ENCODE results near the gene ARHGEF33. TPM values are rescaled to one million over a fixed set of nuclear protein-coding genes. Genes with fewer than 3 reads are reported as not detected.

Gene ARHGEF33
- total RNA-seq, 1 experiment from 2014 or later, result 0.71 TPM

- peaks cover 45% of the 10 kb centered on the region for H3K27me3 Mint-ChIP-seq (ENCODE audit: unreplicated experiment)
- H3K4me3 Mint-ChIP-seq (ENCODE audit: low read depth, unreplicated experiment), result no peak overlapping the region
- intact Hi-C loops (cut with micrococcal nuclease; ENCODE audit: unreplicated experiment), result no loop called here
- no peak for TF ChIP-seq CTCF (IDR thresholded peaks at IDR 0.05; ENCODE audit: unreplicated experiment)
- H3K4me1 Mint-ChIP-seq (ENCODE audit: low read depth, unreplicated experiment), result no peaks in the 10 kb centered on the region
- no TSS peak for BruUV-seq (replicated peaks)
- no peak for DNase-seq
- no peaks in the 10 kb centered on the region for H3K9me3 Mint-ChIP-seq (ENCODE audit: low read depth, unreplicated experiment)
- CTCF ChIA-PET, result no interaction called here
- no peak overlapping the region for H3K27ac Mint-ChIP-seq (ENCODE audit: unreplicated experiment)
- no peaks in the 10 kb centered on the region for H3K36me3 Mint-ChIP-seq (ENCODE audit: insufficient read depth, unreplicated experiment)
Measured at GRCh38 chr2:38960609-38961320, 71.1 kb downstream of the ARHGEF33 start.

DNA sequence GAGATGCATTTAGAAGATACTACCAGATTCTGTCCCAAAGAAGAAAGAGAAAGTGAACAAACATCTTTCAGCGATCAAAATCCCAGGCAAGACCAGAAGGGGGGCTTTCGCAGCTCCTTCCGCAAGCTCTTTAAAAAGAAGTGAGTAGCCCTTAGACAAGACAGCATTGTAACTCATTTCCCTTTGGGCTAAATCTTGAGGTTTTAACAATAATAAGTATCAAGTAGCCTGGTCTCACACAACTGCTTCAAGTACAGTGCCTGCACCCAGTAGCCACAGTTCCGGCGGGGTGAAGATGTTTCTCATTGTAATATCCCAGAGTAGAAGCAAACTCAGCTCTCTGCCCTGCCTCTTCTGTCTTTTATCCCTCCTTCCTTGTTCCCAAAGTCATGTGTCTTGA is 76.3 kb downstream of the ARHGEF33 start:
- BruUV-seq (replicated peaks), result no TSS peak
- Mint-ChIP-seq H3K4me3 (ENCODE audit: low read depth, unreplicated experiment) (no peak overlapping the region), H3K9me3 (ENCODE audit: low read depth, unreplicated experiment) (no peaks in the 10 kb centered on the region), H3K4me1 (ENCODE audit: low read depth, unreplicated experiment) (no peaks in the 10 kb centered on the region), H3K27ac (ENCODE audit: unreplicated experiment) (no peak overlapping the region), H3K27me3 (ENCODE audit: unreplicated experiment) (peaks cover 7% of the 10 kb centered on the region), H3K36me3 (ENCODE audit: insufficient read depth, unreplicated experiment) (no peaks in the 10 kb centered on the region)
- intact Hi-C loops (cut with micrococcal nuclease; ENCODE audit: unreplicated experiment), result no loop called here
- no peak for TF ChIP-seq CTCF (IDR thresholded peaks at IDR 0.05; ENCODE audit: unreplicated experiment)
- CTCF ChIA-PET, result interaction anchor here (1.2 kb wide), 1 partner anchor 18 kb away, joined by 6 read pairs; no protein-coding TSS in a partner anchor
- DNase-seq, result no peak

DNA sequence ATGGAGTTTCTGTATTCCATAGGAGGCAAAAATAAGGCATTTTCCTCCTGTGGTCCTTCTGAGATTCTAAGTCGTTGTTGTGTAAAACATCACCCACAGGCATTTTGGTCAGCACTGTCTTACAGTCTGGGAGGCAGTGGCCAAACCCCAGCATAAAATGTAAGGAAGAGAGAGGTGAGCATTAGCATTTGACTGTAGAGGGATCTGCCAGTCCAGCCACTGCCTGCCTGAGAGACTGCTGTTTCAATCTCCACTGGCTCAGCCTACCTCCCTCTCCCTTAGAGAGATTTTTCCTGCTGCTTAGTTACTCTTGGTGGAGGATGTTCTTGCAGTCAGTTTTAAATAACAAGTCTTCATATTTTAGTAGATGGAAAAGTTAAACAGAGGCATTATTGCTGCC is 77.0 kb downstream of the ARHGEF33 start:
- Mint-ChIP-seq H3K36me3 (ENCODE audit: insufficient read depth, unreplicated experiment) (no peaks in the 10 kb centered on the region), H3K27ac (ENCODE audit: unreplicated experiment) (no peak overlapping the region), H3K4me3 (ENCODE audit: low read depth, unreplicated experiment) (no peak overlapping the region), H3K27me3 (ENCODE audit: unreplicated experiment) (peaks cover under 1% of the 10 kb centered on the region), H3K9me3 (ENCODE audit: low read depth, unreplicated experiment) (no peaks in the 10 kb centered on the region), H3K4me1 (ENCODE audit: low read depth, unreplicated experiment) (no peaks in the 10 kb centered on the region)
- no peak for TF ChIP-seq CTCF (IDR thresholded peaks at IDR 0.05; ENCODE audit: unreplicated experiment)
- DNase-seq, result no peak
- CTCF ChIA-PET, result no interaction called here
- intact Hi-C loops (cut with micrococcal nuclease; ENCODE audit: unreplicated experiment), result no loop called here
- BruUV-seq (replicated peaks), result no TSS peak

DNA sequence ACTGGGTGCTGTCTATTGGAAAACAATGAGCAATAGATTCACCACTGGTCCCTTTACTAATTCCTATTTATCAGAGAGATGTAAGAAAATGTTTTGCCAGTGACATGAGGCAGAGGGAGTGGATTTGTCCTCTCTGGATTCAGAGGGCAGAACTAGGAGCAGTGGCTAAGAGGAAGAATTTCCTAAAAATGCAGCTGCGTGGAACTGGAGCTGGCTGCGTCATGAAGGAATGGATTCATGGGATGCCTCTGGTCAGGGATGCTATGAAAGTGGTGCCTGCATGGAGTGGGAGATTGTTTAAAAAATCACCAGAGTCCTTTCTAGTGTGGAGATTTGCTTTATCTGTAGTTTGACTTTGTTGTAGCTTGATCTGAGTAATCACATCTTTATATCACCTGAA is 78.3 kb downstream of the ARHGEF33 start:
- Mint-ChIP-seq H3K9me3 (ENCODE audit: low read depth, unreplicated experiment) (no peaks in the 10 kb centered on the region), H3K4me3 (ENCODE audit: low read depth, unreplicated experiment) (no peak overlapping the region), H3K27me3 (ENCODE audit: unreplicated experiment) (no peaks in the 10 kb centered on the region), H3K27ac (ENCODE audit: unreplicated experiment) (no peak overlapping the region), H3K4me1 (ENCODE audit: low read depth, unreplicated experiment) (no peaks in the 10 kb centered on the region), H3K36me3 (ENCODE audit: insufficient read depth, unreplicated experiment) (no peaks in the 10 kb centered on the region)
- CTCF ChIA-PET, result interaction anchor here (0.7 kb wide), 1 partner anchor 67 kb away, joined by 14 read pairs; no protein-coding TSS in a partner anchor
- no peak for DNase-seq
- no peak for TF ChIP-seq CTCF (IDR thresholded peaks at IDR 0.05; ENCODE audit: unreplicated experiment)
- BruUV-seq (replicated peaks), result no TSS peak
- intact Hi-C loops (cut with micrococcal nuclease; ENCODE audit: unreplicated experiment), result no loop called here

Measured in Calu3 (cell line).